Chondrocyte (in vitro differentiated cells): Measurements from ENCODE around the gene DHODH. TPM values are rescaled to one million over a fixed set of nuclear protein-coding genes. Genes with fewer than 3 reads are reported as not detected.

Experiments
- DNase-seq: peaks from one replicate; pipeline ENCODE4 v3.0.0; 2021; ENCODE audit warnings: mixed read lengths, low spot score
- H3K27ac Mint-ChIP-seq: one replicate; pipeline ENCODE4 v1.8.0; 2021; ENCODE audit warnings: mild to moderate bottlenecking, moderate library complexity, mixed read lengths; ENCODE audit not compliant: unreplicated experiment
- H3K27me3 Mint-ChIP-seq: 2 replicates; pipeline ENCODE4 v1.8.0; 2021; ENCODE audit warnings: low read depth, mixed read lengths
- H3K36me3 Mint-ChIP-seq: 2 replicates; pipeline ENCODE4 v1.8.0; 2021; ENCODE audit warnings: low read depth, mixed read lengths
- H3K4me1 Mint-ChIP-seq: 2 replicates; pipeline ENCODE4 v1.8.0; 2021; ENCODE audit warnings: low read depth, mild to moderate bottlenecking, mixed read lengths
- H3K4me3 Mint-ChIP-seq: one replicate; pipeline ENCODE4 v1.8.0; 2021; ENCODE audit warnings: mild to moderate bottlenecking, moderate library complexity, mixed read lengths; ENCODE audit not compliant: unreplicated experiment
- H3K9me3 Mint-ChIP-seq: 2 replicates; pipeline ENCODE4 v1.8.0; 2021; ENCODE audit warnings: low read depth, mixed read lengths
- CTCF ChIP-seq: fragments of 200-600 bp; sonication (generic); IDR thresholded peaks from 2 replicates; pipeline ENCODE4 v1.5.0; 2021; ENCODE audit warnings: antibody characterized with exemption, mild to moderate bottlenecking, moderate library complexity
- total RNA-seq: library from RNA; stranded (reverse); gene quantifications from 3 replicates; pipeline ENCODE4 v1.2.1, GENCODE V29; 2021

Gene DHODH
- total RNA-seq, 1 donor from 2014 or later, result 5.7 TPM

- H3K9me3 Mint-ChIP-seq, result no peaks in the 10 kb centered on the region
- H3K4me3 Mint-ChIP-seq, result no peak overlapping the region
- no peak overlapping the region for H3K27ac Mint-ChIP-seq
- H3K27me3 Mint-ChIP-seq, result no peaks in the 10 kb centered on the region
- peaks cover 6% of the 10 kb centered on the region for H3K36me3 Mint-ChIP-seq
- no peak for TF ChIP-seq CTCF
- no peak for DNase-seq
- H3K4me1 Mint-ChIP-seq, result no peaks in the 10 kb centered on the region
Measured at GRCh38 chr16:72029567-72030271, 21.2 kb downstream of the DHODH start.

GRCh38 chr16:72033437-72033836 is 24.9 kb downstream of the DHODH start:
- Mint-ChIP-seq H3K4me1 (no peaks in the 10 kb centered on the region), H3K27me3 (no peaks in the 10 kb centered on the region), H3K36me3 (no peaks in the 10 kb centered on the region), H3K27ac (no peak overlapping the region), H3K9me3 (no peaks in the 10 kb centered on the region), H3K4me3 (no peak overlapping the region)
- TF ChIP-seq CTCF, result no peak
- DNase-seq, result no peak

- no peak for DNase-seq
- Mint-ChIP-seq H3K27me3 (no peaks in the 10 kb centered on the region), H3K36me3 (no peaks in the 10 kb centered on the region), H3K4me3 (no peak overlapping the region), H3K27ac (no peak overlapping the region), H3K9me3 (no peaks in the 10 kb centered on the region), H3K4me1 (no peaks in the 10 kb centered on the region)
- TF ChIP-seq CTCF, result no peak
Measured at GRCh38 chr16:72036098-72036497, 27.6 kb downstream of the DHODH start.

GRCh38 chr16:72042157-72042660 is 33.7 kb downstream of the DHODH start:
- Mint-ChIP-seq H3K9me3 (no peaks in the 10 kb centered on the region), H3K27me3 (no peaks in the 10 kb centered on the region), H3K27ac (no peak overlapping the region), H3K4me3 (no peak overlapping the region), H3K4me1 (no peaks in the 10 kb centered on the region), H3K36me3 (peaks cover 6% of the 10 kb centered on the region)
- TF ChIP-seq CTCF, result no peak
- no peak for DNase-seq

GRCh38 chr16:72043058-72043457 is 34.5 kb downstream of the DHODH start:
- H3K4me3 Mint-ChIP-seq, result no peak overlapping the region
- no peak for DNase-seq

More at GRCh38 chr16:72043058-72043457, 34.5 kb downstream of the DHODH start:
- Mint-ChIP-seq H3K27ac (no peak overlapping the region), H3K9me3 (no peaks in the 10 kb centered on the region), H3K36me3 (peaks cover 6% of the 10 kb centered on the region), H3K27me3 (no peaks in the 10 kb centered on the region), H3K4me1 (no peaks in the 10 kb centered on the region)
- TF ChIP-seq CTCF, result no peak
